BJ (cell line): Measurements from ENCODE around the gene ANO9. TPM values are rescaled to one million over a fixed set of nuclear protein-coding genes. Genes with fewer than 3 reads are reported as not detected.
A peak's percentile ranks its signal among the peaks of the same experiment; 100 is the strongest.

Experiments used
- CTCF ChIA-PET: fragments of 350-600 bp; formaldehyde crosslinking; extraction: SDS; loops from one replicate; lab custom pipeline; 2021; ENCODE audit warnings: antibody characterized with exemption, inconsistent platforms; lab: Yijun Ruan, JAX
- POLR2A ChIA-PET: fragments of 300-600 bp; sonication (Branson Sonifier 250); formaldehyde crosslinking; extraction: SDS; loops from one replicate; lab custom pipeline; 2021; ENCODE audit warnings: antibody characterized with exemption; lab: Charles Lee
- DNase-seq: peaks from one replicate; pipeline ENCODE4 v3.0.0-alpha.2; 2011; ENCODE audit warnings: low read depth
- H3K27me3 ChIP-seq: 2 replicates; pipeline ENCODE4 v1.6.0; 2011; ENCODE audit warnings: low read length; ENCODE audit not compliant: control insufficient read depth, insufficient read depth
- H3K36me3 ChIP-seq: 2 replicates; pipeline ENCODE4 v1.5.1; 2011; ENCODE audit warnings: low read length; ENCODE audit not compliant: control insufficient read depth, insufficient read depth
- H3K4me3 ChIP-seq: 2 replicates; pipeline ENCODE4 v1.5.1; 2011; ENCODE audit warnings: low read depth, mild to moderate bottlenecking, control low read depth, low read length
- CTCF ChIP-seq: IDR thresholded peaks from 2 replicates; pipeline ENCODE4 v1.5.1; 2011; ENCODE audit warnings: low read depth, mild to moderate bottlenecking, control low read depth, inconsistent platforms, low read length, moderate library complexity; ENCODE audit not compliant: insufficient read depth
- polyA plus RNA-seq: library from polyadenylated mRNA; depleted of rRNA; stranded (reverse); fragments of >200 nt; gene quantifications from 2 replicates; pipeline ENCODE4 v1.2.3, GENCODE V29; 2011

Gene ANO9
- polyA plus RNA-seq, 1 experiment = not detected

- TF ChIP-seq CTCF = no peak
- H3K36me3 ChIP-seq = no peaks in the 10 kb centered on the region
- H3K4me3 ChIP-seq = no peak within 1 kb of the TSS
- ChIA-PET CTCF (no interaction called here), POLR2A (no interaction called here)
- no peaks in the 10 kb centered on the region for H3K27me3 ChIP-seq
- DNase-seq = no peak
Observed at GRCh38 chr11:394034-394857, 47.6 kb downstream of the ANO9 start, which contains the start of gene PKP3. PKP3 (plus strand) TSS chr11:394209; CDS start chr11:394293, 84 bp downstream.

GRCh38 chr11:393219-394033 lies 48.4 kb downstream of the ANO9 start:
- Histone ChIP-seq H3K4me3 (no peak overlapping the region), H3K27me3 (no peaks in the 10 kb centered on the region), H3K36me3 (no peaks in the 10 kb centered on the region)
- CTCF ChIA-PET = interaction anchor here (0.6 kb wide), 1 partner anchor 30 kb away, joined by 3 read pairs; no protein-coding TSS in a partner anchor
- peak; percentile 29 for DNase-seq
- TF ChIP-seq CTCF = no peak
- POLR2A ChIA-PET = no interaction called here

- ChIA-PET POLR2A (no interaction called here), CTCF (interaction anchor here (1.1 kb wide), 1 partner anchor 141 kb away, joined by 3 read pairs; no protein-coding TSS in a partner anchor)
- 0 out of 2 replicates have a peak, but pooled peaks cover 1% of the 10 kb centered on the region for H3K27me3 ChIP-seq
- no peaks in the 10 kb centered on the region for H3K36me3 ChIP-seq
- no peak overlapping the region for H3K4me3 ChIP-seq
- no peak for DNase-seq
- no peak for TF ChIP-seq CTCF
Observed at GRCh38 chr11:392102-392777, 49.6 kb downstream of the ANO9 start.

GRCh38 chr11:391117-392017 lies 50.4 kb downstream of the ANO9 start:
- no peaks in the 10 kb centered on the region for H3K36me3 ChIP-seq
- H3K27me3 ChIP-seq = 0 out of 2 replicates have a peak, but pooled peaks cover 1% of the 10 kb centered on the region
- POLR2A ChIA-PET = no interaction called here
- no peak for TF ChIP-seq CTCF
- CTCF ChIA-PET = interaction anchor here (1.1 kb wide), 1 partner anchor 140 kb away, joined by 3 read pairs; no protein-coding TSS in a partner anchor
- DNase-seq = no peak
- no peak overlapping the region for H3K4me3 ChIP-seq
